DMS53 treated with DMSO at 0.1 percent for 48 hours (cell line): ENCODE data around the gene RASIP1.
A peak's percentile ranks its signal among the peaks of the same experiment; 100 is the strongest.
"Not testable (repeated sequence)": the region's sequence is repeated elsewhere in the genome, so short reads cannot be mapped to it uniquely, and the experiment has no call there.

Experiments used
- DNase-seq: peaks from one replicate; lab custom pipeline; 2025; ENCODE audit not compliant: unreplicated experiment; lab: John Stamatoyannopoulos, UW

RASIP1 gene

DNA sequence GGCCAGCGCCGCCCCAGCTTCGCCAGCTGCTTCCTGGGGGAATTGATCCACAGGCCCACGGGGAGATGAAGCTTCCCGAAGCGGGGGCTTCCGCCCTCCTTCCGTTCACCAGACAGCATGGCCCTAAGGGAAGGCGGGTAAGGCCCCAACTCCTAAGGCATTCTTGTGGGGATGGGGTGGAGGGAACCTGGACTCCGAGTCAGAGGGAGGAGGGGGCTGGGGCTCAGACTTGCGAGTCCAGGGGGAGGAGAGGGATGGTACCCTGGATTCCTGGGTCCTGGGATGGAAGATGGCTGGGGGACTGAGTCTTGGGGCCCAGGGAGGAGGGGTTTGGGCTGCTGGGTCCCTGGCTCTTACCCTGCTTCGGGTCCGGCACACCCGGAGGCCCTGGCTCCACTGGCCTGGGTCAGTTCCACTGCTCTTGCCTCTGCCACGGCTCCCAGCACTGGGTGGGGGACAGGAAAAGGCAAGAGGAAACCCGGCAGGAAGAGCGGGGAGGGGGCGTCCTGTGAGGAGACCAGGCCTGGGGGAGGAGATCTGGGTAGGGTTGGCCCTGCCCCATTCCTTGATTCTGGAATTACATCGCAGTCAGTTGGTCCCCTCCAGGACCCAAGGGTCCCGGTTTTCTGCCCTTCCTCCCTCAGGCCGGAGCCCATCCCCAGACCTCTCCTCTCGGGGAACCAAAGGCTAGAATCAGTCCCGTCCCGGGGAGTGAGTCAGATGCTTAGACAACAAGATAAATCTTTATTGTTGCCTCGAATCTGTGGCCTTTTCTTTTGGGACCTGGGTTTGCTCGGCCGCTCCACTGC lies at the start of gene RASIP1:
TSS of gene RASIP1 (minus strand) at position 447 of the 809 bp plus-strand sequence. CDS start at position 119, 328 bp downstream.
- no peak for DNase-seq

DNA sequence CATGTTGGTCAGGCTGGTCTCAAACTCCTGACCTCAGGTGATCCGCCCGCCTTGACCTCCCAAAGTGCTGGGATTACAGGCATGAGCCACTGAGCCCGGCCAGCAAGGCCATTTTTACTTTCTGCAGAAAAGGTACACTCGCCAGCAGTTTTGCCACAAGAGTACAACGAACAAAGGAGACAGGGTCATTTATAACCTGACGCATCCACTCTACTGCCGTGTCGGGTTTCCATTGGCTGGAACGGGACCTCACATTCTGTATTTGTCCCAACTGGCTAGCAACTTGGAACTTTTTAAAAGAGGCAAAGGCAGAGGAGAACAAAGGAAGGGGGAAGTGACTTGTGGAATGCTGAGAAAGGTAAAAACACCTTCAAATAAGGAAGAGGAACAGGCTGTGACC lies 46.9 kb upstream of the RASIP1 start:
- DNase-seq = not testable (repeated sequence)

DNA sequence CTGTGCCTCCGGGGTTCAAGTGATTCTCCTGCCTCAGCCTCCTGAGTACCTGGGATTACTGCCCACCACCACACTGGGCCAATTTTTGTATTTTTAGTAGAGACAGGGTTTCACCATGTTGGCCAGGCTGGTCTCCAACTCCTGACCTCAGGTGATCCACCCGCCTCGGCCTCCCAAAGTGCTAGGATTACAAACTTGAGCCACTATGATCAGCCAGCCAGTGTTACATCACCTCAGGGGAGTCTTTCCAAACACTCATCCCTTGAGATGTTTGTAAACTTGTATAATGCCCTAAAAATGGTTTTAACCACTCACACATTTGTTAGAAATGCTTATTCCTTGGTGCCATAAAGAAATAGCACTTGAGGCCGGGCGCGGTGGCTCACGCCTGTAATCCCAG lies 46.0 kb upstream of the RASIP1 start:
- DNase-seq = not testable (repeated sequence)

DNA sequence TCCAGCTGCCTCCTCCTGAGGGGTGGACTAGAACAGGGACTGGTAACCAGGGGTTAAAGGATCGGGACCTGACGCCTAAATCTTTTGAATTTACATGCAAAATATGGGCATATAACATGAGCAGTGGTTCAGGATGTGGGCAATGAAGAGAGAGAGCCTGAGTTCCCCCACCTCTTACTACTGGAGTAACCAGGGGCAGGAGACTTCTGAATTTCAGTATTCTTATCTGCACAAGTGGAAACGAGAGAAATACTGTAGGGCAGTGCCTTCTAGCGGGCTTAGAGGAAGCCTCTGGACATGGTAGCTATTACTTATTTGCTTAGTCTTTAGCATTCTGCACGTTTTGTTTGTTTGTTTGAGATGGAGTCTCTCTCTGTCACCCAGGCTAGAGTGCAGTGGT lies 44.1 kb upstream of the RASIP1 start:
- peak; percentile 24 for DNase-seq

DNA sequence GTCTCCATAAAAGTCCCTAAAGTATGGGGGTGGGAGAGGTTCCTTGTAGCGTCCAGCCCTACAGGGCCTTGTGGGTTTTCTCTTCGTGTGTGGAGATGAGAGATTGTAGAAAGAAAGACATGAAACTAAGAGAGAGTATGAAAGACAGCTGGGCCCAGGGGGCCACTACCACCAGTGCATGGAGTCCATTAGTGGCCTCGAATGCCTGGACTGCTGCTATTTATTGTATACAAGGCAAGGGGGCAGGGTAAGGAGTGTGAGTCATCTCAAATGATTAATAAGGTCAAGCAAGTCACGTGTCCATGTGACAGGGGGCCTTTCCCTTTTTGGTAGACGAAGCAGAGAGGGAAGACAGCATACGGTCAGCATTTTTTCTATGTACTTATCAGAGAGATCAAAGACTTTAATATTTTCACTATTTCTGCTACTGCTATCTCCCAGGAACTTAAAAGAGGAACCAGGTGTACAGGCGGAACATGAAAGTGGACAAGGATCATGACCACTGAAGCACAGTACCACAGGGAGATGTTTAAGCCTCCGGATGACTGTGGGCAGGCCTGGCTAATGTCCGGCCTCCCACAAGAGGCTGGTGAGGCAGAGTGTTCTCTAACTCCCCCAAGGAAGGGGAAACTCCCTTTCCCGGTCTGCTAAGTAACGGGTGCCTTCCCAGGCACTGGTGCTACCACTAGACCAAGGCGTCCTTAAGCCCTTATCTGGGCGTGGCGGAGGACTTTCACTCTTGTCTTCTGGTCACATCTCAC lies 40.4 kb upstream of the RASIP1 start:
- peak; percentile 37 for DNase-seq

DNA sequence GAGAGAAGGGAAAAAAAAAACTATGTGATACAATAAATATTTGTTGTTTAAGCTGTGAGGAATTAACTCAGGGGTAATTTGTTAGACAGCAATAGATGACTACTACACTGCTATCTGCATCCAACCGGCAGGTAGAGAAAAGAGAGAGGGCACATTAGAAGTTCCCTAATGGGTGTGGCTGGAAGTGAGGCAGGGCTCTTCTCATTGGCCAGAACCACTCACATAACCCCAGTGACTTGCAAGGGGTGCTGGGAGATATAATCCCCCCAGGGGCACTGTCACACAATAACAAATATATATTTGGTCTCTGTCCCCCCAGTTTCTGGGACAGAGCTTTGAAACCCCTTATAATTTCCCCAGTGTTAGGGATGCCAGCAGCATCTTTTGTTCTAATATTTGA lies 39.2 kb upstream of the RASIP1 start:
- DNase-seq = no peak

DNA sequence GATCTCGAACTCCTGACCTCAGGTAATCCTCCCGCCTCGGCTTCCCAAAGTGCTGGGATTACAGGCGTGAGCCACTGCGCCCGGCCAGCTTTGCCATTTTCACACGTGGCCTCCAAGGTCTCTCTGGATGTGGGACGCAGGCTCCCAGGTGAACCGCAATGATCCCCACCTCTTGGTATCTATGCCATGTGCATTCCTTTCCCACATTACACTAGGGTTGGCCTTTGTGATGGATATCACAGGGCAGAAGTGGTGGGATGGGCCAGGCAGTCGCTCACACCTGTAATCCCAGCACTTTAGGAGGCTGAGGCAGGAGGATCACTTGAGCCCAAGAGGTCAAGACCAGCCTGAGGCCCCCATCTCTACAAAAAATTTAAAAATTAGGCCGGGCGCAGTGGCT lies 37.3 kb upstream of the RASIP1 start:
- DNase-seq = no peak

DNA sequence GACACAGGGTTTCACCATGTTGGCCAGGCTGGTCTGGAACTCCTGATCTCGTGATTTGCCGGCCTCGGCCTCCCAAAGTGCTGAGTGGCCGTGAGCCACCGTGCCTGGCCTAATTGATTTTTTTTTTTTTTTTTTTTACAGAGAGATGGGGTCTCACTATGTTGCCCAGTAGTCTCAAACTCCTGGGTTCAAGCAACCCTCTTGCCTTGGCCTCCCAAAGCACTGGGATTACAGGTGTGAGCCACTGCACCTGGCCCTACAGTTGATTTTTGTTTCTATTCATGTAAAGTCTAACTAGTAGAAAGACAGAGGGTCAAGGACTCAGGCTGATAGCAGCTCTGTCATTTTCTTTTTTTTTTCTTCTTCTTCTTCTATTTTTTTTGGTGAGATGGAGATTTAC lies 36.7 kb upstream of the RASIP1 start:
- no peak for DNase-seq

- no peak for DNase-seq
Measured at GRCh38 chr19:48772503-48772953, 32.1 kb upstream of the RASIP1 start.

- DNase-seq = no peak
Measured at GRCh38 chr19:48770734-48771472, 30.5 kb upstream of the RASIP1 start.

DNA sequence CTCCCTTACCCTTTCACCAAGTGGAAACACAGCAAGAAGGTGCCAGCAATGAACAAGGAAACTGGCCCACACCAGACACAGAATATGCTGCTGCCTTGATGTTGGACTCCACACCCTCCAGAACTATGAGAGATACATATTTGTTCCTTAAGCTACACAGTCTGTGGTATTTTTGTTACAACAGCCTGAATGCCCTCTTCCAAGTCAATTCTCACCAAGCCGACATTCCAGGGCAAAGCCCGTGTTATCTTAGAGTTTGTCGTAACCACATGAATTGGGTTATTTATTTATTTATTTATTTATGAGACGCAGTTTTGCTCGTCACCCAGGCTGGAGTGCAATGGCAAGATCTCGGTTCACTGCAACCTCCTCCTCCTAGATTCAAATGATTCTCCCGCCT lies 29.9 kb upstream of the RASIP1 start:
- DNase-seq = no peak

GRCh38 chr19:48768994-48769713 lies 28.7 kb upstream of the RASIP1 start:
- no peak for DNase-seq

- not testable (repeated sequence) for DNase-seq
Measured at GRCh38 chr19:48768171-48768753, 27.9 kb upstream of the RASIP1 start.

GRCh38 chr19:48765816-48766215 lies 25.4 kb upstream of the RASIP1 start:
- DNase-seq = not testable (repeated sequence)

DNA sequence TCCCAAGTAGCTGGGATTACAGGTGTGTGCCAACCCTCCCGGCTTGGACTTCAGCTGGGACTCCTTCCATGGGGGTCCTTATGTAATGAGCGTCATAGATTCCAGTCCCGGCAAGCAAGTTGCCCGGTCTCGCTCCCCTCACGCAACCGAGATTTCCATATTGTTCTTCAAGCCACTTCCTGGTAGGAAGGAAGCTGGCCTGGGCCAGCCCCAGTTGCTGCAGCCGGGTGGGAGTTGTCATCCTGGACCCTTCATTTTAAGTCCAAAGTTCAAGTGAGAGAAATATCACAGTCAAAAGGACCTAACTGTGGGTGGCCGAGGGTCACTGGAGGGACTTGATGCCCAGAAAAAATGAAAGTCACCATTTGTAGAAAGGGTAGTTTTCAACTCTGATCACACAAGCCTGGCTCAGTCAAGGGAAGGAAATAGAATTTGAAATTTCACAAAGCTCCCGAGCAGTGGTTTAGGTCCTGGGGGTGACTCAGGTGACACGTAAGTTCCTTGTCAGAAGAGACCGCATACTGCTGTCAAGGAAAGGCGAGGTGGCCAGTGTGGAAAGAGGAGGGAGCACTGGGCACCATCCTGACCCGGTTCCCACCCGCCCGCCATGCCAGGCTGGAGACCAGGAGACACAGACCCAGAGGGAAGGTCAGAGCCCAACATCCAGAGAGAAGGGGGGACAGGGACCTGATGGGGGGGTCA lies 20.2 kb upstream of the RASIP1 start:
- no peak for DNase-seq

DNA sequence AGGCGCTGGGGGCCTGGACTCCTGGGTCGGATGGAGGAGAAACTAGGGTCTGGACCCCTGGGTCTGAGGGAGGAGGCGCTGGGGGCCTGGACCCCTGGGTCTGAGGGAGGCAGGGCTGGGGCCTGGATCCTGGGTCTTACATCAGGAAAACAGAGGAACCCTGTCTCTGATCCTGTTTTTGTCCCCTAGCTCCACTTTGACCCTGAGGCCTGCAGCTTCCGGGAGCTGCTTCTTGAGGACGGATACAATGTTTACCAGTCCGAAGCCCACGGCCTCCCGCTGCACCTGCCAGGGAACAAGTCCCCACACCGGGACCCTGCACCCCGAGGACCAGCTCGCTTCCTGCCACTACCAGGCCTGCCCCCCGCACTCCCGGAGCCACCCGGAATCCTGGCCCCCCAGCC lies 17.3 kb upstream of the RASIP1 start:
- DNase-seq = no peak

- no peak for DNase-seq
Measured at GRCh38 chr19:48757089-48757675, 16.8 kb upstream of the RASIP1 start.

GRCh38 chr19:48756686-48757085 lies 16.3 kb upstream of the RASIP1 start:
- DNase-seq = no peak

- no peak for DNase-seq
Measured at GRCh38 chr19:48756212-48756611, 15.8 kb upstream of the RASIP1 start.
